AG08396 (cell line): ENCODE results near the gene EN1.

Source experiments
- DNase-seq: peaks from one replicate; pipeline ENCODE4 v3.0.0; 2012; ENCODE audit warnings: low spot score, mixed read lengths

EN1 gene

DNA sequence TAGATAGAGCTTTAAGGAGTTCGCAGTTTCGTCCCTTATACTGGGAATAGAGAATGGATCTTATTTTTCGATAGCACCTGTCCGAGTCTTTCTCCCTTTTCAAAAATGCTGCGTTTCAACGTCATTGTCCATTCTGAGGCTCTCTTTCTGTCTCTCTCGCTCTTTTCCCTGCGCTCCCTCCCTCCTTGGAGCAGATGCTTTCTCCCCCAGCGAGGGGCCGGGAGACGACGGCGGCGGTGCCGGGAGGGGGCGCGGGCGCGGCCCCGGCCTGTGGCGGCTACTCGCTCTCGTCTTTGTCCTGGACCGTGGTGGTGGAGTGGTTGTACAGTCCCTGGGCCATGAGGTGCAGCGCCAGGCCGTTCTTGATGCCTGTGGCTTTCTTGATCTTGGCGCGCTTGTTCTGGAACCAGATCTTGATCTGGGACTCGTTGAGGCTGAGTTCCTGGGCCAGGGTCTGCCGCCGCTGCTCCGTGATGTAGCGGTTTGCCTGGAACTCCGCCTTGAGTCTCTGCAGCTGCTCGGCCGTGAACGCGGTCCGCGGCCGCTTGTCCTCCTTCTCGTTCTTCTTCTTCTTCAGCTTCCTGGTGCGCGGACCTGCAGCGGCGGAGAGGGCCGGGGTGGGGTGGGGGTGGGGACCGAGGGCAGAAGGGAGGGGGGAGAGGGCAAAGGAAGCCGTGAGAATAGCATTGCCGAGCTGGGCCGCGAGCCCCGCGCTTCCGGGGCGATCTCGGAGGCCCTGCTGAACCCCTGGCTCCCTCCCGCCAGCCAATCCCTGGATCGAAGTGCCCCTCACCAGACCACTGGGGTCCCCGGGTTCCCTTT is 4.6 kb downstream of the EN1 start:
- DNase-seq, result no peak

DNA sequence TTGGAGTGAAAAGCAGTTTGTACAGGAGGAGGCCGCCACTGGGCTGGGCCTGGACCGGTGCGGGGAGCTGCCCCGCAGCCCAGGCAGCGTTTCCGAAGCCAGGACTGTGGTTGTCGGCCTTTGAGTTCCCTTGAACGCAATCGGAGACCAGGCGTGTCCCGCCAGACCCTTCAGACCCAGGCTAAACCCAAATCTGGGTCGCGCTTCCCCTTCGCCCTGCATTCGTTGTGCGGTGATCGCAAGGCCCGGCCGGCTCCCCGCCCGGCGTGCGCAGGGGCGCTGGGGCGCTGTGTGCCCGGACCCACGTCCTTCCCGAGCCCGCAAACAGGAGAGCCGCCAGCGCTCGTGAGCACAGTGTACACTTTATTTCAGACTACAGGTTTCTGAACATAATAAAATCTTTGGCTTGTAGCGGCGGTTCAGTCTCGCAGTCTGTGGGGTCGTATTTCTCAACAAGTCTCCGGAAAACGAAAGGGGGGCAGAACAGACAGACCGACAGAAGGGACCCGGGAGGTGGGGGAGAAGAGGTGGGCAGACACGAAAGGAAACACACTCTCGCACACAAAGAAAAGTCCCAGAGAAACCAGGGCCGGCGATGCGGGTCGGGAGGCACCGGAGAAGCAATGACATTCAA is 5.5 kb downstream of the EN1 start:
- no peak for DNase-seq

DNA sequence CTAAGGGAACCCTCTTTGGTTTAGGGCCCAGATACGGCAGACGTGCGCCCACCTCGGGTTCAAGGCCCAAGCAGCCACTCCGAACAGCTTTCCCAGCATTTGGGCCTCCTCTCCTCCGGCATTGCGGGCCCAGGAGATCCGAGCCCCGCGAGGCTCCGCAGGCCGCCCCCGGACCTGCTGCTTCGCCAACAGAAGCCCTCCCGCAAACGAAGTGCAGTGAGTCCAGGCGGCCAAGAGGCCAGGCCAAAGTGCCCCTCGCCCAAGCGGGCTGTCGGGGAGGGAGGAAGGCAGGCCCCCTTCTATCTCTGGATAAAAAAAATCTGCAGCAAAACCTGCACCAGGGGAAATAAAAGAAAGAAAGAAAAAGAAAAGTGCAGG is 6.0 kb downstream of the EN1 start:
- no peak for DNase-seq

DNA sequence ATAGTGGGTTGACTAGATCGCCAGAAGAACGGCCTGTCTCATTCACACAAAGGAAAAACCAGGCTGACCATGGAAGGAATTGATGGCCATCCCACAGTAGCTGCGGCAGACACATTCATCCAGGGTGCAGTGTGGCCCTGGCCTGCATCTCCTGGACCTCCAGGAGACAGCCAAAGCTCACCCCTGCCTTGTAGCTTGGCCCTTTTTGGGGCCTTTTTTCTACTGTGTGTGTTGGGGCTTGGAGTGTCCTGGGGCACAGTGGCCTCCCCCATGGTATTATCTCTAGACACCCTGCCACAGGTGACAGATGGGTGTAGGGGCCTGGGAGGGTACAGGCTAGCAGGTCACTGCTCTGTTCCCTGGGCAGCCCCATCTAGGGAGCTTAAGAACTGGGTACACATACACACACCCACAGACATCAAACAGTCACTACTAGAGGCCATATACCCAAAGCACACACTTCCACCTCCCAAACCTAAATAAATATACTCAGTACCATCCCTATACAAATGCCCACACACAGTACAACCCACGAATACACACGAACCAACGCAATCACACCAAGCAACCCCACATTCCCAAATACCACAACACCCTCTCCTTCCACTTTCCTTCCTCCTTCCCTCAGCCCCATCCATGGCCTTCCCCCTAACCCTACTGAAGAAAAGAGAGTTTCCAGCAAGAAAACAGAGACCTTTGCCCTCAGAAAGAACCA is 8.6 kb downstream of the EN1 start:
- no peak for DNase-seq

DNA sequence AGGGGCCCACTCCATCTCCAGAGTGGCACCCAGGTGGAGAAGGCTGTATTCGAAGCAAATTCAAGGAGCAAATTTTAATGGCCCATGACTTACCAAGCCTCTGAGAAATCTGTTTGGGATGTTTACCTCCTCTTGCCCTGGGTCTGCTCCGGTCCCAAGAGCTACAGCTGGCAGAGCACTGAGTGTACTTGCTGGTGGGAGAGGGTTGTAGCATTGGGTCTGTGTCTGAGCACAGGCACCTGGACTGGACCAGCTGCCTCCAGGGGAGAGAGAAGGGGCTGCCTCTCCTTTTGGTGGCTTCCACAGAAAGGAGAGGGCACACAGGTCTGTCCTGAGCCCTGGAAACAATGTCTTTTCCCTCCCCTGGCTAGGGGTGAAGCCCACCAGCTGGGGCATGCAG is 9.8 kb downstream of the EN1 start:
- DNase-seq, result no peak

DNA sequence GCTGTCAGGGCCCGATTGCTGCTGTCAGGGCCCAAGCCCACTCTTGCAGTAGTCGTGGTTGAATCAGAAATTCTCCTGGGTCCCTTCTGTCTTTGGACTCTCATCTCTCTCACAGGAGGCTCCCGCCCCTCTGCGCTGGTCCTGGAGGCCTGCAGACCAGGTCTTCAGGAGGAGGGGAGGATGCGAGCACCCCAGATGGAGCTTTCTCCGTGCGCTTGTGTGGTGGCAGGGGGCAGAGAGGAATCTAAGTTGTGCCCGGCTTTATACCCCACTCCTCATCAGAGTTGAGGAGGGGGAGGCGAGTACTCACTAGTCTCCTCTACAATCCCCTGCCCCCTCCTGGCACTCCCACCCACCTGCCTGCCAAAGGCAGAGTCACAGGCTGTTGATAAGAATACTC is 10.4 kb downstream of the EN1 start:
- no peak for DNase-seq

DNA sequence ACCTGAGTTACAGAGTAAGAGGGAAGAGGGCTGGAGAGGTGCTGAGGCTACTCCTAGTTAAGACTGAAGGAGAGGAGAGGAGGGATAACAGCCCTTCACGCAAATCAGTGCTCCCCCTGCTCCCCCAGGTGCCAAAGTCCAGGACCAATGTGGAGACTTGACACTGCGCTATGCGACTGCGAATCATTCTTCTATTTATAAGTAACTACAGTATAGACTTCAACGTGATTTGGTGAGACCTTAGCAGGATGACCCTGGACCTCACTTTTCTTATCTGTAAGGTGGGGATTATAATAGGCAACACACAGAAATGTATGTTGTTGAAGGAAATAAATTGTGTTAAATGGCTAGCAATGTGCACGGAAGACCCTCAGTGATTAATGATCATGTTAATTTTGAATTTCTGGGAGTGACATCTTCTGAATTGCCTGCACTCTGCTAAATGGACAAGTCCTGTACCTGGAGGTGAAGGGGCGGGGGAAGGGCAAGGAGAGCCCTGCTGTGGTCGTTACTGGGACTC is 11.0 kb downstream of the EN1 start:
- no peak for DNase-seq

DNA sequence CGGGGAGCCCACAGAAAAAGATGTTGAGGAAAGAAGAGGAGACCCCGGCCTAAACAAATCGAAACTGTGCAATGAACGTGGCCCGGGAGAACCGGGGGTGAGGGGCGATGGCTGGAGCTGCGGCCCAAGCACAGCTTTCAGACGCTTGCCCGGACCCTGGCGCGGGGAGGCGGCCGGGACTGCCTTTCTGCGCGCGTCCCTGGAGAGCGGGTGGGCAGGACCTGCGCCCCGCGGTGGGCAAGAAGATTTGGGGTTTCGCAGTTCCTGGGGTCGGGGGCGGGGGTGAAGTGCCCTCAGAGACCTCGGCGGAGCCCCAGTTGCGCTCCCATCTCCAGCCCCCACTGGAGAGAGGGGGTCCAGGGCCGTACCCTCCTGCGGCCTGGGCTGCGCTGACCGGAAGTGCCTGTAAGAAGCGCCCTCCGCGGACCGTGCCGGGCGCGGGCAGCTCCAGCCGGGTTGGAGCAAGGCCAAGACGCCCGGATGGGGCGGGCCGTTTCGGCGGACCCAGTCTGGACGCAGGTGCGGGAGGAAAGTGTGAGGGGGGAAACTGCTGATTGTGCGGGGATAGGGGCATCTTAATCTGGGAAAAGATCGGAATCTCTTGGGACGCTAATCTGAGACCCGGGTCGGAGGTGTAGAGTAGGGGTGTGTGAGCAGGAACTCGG is 11.6 kb downstream of the EN1 start:
- DNase-seq, result no peak

DNA sequence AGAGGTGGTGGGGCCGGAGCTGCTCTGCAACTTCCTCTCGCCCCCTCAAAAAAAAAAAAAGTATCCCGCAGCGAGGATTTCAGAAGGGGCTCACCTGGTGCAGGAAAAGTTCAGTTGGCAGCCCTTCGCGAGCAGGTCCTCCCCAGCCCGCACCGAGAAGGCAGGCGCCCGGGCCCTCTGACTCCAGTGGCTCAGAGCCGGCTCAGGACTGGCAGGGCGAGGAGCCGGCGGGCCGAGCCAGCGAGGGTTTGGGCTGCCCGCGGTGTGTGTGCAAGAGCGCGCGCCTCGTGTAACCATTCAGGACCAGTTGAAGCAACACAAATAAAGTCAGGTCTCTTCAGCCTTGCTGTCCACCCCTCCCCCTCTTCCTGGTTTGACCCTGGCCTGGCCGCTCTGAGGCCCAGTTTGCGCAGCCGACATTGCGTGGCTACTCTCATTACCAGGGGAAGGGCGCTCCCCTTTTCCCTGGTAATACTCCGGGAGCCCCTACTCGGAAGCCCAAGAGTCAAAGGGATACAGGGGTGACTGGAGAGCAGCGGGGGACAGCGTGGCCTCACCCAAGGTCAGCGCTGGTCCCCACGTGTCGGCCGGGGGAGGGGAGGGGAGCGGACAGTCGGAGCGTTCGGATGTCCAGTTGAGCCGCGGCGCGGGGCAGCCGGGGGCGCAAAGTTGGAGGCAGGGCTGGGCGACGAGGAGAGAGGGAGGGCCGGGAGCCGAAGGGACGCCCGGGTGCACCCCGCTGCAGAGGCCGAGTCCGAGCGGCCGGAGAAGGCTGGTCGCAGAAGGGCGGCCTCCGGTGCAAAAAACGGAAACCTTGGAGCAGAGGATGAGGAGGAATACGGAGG is 12.3 kb downstream of the EN1 start:
- no peak for DNase-seq

DNA sequence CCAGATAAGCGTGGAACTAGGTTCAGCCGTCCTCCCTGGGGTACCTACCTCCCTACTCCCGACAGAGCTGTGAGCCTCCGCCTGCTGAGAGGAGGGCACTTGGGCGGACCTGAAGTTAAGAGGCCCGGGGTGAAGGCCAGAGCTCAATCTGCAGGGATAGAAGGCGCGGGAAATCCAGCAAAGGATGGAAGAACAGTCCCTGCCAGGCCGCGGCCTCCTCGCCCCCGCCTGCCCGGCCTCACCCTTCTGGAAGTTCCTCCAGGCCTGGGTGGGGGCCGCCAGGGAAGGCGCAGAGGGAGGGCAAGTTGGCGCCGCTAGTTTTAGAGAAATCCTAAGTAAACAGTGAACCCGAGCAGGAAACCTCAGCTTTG is 13.0 kb downstream of the EN1 start:
- DNase-seq, result no peak

DNA sequence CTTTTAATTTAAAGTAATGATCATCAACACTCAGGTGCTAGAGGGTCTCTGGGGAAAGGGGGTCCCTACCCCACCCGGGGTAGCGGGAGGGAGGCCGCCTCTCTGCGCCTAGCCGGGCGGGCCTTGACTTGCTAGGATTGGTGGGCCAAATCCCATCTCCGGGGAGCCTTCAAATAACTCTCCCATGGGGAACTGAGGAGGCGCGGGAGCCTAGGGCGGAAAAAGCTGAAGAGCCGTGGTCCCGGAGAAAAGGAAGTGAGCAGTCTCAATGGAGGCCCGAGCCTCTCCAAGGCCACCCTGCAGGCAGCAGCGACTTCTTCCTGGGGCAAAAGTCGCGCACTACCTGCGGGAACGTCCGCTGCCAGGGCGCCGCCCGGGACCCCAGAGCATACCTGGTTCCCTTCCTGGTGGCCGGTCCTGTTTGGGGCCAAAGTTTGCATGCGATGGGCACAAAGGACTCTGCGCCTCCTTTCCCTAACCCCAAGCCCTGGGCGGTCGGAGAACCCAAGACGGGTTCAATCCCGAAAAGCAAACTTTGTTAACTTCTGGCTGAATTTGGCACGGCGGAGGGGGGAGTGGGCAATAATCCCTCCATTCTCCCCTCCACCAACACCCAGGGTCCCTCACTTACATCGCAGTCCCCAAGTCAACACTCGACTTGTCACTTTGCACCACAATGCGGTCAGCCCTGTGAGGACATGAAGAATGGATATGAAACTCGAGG is 13.6 kb downstream of the EN1 start:
- no peak for DNase-seq

DNA sequence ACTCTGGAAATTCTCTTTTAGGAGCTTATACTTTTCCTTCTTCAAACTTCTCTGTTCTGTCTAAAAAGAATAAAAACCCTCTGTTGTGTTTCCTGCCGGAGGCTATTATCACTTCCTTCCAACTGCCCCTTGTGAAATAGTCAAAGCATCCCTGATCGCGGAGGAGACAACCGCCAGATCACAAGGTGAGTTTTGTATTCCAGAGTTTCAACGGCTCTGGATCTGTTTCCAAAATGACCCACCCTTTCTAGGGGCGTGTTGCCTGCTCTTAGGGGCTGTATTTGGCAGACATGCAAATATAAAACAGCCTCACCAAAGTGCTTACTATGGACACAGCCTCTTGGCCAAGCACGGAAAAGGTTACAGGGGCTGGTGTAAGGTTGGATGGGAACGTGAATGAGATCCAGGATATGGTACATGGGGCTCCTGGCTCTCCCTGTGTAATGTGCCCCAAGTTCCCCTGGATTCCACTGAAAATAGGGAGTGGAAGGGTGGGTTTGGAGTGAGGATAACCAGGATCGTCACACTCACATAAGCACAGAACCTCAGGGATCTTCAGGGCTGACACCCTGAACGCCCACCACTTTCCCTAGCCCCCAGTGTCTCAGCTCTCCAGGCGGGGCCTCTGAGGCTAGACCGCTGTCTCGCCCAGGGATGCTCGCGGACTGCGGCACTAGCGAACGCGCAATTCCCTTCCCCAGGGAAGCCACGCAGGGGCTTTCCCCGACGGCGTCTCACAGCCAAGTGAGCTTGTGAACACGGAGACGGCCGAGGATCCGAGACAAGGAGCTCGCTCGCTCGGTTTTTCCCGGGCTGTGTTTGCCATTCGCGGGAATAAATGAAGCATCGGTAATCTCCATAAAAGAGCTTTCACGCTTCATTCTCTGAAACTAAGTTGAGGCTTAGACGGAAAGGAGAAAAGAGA is 14.4 kb downstream of the EN1 start:
- no peak for DNase-seq

DNA sequence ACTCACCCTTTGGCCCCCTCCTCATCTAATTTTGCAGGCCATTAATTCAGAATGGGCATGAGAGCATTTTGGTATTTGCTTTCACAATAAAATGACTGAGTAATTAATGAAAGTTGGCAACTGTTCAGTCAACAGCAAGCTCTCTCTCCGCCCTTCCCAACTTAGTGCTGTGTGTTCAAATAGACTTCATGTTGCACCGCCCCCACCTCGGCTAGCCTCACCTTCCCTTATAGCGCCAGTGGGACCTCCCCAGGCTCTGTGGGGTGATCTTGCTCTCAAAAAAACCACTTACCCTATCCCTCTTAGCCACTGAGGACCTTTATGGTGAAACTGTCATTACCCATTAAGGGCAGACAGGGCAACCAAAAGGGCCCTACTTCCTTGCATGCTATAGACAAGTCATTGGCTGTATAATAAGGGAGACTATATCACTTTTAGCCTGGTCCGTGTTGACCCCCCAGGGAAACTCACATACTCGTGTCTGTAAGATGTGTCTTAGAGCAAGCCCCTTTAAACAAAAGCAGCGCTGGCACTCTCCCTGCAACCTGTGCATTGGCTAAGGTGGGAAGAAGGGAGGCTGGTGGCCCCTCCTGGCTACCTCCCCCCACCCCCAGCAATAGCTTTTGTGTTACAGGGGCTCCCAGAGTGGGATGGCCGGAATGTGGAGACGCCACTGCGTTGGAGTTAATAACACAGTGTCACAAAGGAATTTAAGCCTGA is 15.2 kb downstream of the EN1 start:
- no peak for DNase-seq

DNA sequence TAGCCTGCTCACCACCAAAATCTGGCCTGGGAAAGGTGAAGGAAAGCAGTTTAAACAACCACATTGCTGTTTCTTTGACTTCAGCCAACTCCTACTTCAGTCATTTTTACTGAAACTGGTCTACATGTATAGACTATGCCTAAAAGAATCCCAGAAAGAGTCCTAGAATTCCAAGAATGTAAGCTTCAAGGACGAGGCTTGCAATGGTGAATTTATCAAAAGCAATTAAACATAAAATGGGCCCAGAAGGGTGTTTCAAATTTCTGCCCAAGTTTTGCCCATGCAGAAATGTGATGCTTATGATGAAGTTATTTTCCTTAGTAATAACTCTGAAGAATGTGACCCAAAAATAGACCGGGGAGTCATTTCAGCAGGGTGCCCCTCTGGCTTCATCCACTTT is 16.6 kb downstream of the EN1 start:
- DNase-seq, result no peak

DNA sequence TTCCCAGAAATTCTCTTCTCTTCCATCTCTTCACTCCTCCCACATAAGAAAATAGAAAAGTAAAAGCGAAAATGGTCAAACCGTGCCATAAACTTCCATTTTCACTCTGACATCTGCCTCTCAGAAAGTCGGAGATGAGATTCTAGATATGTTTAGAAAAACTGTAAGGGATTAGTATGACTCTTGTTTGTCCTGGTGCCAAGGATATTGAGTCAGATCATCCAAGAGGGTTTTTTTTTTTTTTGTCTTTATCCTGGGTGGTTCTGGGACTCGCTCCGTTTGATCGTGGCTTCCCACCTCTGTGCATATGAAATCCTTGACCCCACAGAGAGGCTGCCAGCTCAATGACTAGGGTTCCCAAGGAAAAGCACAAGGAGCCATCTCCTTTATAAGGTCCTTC is 17.3 kb downstream of the EN1 start:
- DNase-seq, result no peak

DNA sequence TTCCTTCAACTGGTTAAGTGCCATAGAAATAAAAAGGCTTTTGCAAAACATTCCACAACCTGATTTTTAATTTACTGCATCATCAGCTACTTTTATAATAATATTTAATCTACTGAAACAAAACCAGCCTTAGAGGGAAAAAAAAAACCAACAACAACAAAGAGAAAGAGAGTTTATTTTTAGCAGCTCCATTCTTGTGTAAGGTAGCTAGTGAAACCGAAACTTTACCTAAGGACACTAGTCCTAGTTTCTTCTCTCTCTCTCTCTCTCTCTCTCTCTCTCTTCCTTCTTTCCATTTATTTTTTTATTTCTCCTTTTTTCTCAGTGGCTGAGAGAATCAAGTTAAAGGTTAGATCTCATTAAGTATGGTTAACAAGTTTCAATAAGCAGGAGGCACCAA is 21.4 kb downstream of the EN1 start:
- no peak for DNase-seq

DNA sequence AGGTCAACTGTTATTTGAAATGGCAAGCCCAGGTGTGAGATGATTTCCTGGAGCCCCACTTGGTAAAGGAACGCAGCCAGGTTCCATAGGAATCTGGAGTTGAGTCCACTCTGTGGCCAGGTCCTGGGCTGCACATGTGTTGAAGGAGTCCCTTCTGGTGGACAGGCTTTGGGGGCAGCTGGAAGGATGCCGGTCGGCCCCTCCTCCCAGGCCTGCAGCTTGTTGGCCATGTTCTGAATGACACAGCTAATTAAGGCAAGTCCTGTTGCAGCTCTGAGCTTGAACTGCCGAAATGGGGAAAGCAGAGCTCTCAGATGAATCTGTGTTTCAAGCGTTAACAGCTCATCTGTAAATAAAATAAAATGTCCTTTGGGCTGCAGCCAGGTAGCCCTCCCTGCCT is 23.8 kb downstream of the EN1 start:
- no peak for DNase-seq

DNA sequence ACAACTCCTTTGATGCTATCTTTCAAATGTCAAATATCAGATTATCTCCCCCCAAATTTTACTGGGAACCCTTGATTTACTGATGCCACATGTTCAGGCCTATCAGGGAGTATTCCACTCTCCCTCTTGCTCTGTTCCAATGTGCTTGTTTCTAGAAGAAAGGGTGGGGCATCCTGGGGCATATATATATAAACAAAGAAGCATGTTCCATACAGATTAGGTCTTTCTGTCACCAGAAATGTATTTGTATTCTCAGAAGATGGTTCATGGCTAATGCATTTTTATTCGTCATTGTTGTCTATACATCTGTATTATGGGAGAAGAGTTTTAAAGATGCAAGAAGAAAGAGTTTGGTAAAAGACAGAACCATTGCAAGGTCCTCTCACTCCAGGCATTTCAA is 24.9 kb downstream of the EN1 start:
- DNase-seq, result no peak

DNA sequence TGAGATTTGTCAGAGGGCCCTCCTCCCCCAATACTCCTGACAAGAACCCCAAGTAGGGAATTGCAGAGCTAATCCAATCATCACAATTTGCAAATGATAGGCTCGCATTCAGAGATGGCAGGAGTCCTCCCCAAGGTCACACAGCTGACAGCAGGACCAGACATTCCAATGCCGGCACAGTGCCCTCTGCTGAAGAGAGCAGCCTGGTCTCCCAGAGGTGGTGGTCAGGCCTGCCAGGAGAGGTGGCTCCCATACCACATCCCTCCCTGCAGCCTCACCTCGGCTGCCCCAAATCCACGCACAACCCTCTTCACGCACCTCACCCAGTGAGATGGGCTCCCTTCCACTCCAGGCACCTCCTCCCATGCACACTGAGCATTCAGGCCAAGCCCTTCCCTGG is 25.4 kb downstream of the EN1 start:
- no peak for DNase-seq
